HG02610 (cell line): ENCODE results near the gene PPP6R3.
A peak's percentile ranks its signal among the peaks of the same experiment; 100 is the strongest.
"Not testable (repeated sequence)": the region's sequence is repeated elsewhere in the genome, so short reads cannot be mapped to it uniquely, and the experiment has no call there.

ENCODE experiments used
- ATAC-seq: cut with Tn5 transposase; IDR thresholded peaks from one replicate; pipeline ENCODE4 v1.9.1; 2021; ENCODE audit warnings: mild to moderate bottlenecking, moderate library complexity; ENCODE audit not compliant: unreplicated experiment

The PPP6R3 gene

DNA sequence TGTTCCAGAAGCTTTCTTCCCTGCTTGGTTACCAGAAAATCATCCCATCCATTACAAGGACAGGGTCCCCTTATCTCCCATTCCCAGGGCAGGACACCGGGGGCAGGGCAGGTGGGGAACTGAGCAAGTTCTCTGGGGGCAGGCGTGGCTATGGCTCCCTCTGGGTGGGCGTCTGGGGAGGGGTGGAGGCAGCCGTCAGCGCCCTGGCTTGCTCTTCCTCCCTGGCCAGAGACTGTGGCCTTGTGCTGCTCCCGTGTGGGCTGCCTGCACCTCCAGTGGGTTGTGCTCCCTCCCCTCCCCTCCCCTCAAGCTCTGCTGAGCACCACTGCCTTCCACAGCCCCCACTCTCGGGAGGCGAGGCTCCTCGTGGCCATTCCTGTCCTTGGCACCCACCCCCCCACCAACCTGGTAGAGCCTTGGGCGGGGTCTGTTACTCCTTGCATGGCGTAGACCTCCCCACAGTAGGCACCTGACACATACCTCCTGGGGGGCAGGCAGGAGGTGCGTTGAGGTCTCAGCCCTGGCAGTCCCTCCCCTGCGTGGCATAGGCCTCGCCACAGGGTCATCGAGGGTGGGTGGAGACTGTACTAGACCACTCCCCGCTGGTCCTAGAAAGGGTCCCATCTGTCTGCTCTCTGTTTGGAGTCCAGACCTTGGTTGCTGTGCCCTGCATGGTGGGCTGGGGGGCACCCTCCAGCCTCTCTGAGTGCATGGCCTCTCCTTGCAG, 24.2 kb upstream of the PPP6R3 start:
- no peak for ATAC-seq

DNA sequence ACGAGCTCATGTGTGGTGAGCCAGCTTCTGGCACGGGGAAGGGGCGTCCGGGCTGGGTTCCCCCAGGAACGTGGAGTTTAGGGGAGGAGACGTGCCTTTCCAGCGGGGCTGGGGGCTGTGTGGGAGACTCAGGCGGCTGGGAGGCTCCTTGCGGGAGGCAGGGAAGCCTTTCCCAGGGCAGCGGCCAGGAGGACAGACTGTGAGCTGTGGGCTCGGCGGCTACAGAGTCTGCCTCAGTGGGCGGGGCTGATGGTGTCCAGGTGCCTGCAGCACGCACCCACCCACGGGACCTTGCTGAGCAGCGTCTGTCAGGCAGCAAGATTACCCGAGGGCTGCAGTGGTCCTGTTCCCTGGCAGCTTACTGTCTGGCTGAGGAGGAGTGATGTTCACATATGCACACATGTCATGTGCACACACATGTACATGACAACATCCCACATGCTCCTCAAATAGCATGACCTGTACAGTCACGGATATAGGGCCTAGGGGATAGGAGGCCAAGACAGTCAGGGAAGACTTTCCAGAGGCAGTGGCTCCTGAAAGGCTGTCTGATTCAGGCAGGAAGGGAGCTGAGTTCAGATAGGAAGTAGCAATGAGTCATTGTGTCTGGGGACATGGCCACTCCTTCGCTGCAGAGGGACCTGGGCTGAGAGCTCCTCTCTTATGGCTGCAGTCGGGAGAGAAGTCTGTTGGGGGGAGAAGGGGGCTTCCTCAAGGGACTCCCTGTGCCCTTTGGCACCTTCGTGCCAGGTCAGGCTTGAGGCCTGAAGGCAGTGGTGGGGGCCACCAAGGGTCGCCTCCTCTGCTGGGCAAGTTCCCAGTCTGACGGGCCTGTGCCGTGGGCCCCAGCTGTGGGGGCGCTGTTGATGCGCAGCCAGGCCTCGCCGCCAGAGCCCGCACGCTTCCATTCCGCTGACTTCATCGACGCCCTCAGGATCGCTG, 23.3 kb upstream of the PPP6R3 start:
- ATAC-seq, result no peak

DNA sequence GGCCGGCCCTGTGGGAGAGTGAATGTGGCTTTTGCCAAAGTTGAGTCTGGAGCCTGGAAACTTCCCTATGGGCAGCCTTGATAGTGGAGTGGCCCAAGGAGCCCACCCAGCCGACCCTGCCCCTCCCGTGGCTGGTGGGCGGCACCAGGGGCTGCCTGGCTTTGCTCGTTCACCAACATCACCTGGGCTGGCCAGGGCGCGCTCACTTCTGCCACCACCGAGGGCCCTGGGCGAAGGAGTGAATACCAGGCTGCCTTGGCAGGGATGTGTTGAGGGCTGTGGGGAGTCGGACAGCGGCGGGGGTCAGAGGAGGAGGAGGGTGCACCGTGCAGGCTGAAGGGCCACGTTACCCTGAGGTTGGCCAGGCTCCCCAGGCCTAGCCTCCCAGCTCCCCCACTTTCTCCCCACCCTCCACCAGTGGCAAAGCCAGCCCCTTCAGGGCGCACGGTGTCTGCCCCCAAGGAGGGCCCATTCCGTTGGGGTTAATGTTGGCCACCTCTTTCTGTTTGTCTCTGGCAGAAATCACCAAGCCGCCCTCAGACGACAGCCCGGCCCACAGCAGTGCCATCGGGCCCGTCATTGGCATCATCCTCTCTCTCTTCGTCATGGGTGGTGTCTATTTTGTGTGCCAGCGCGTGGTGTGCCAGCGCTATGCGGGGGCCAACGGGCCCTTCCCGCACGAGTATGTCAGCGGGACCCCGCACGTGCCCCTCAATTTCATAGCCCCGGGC, 22.5 kb upstream of the PPP6R3 start:
- ATAC-seq, result no peak

DNA sequence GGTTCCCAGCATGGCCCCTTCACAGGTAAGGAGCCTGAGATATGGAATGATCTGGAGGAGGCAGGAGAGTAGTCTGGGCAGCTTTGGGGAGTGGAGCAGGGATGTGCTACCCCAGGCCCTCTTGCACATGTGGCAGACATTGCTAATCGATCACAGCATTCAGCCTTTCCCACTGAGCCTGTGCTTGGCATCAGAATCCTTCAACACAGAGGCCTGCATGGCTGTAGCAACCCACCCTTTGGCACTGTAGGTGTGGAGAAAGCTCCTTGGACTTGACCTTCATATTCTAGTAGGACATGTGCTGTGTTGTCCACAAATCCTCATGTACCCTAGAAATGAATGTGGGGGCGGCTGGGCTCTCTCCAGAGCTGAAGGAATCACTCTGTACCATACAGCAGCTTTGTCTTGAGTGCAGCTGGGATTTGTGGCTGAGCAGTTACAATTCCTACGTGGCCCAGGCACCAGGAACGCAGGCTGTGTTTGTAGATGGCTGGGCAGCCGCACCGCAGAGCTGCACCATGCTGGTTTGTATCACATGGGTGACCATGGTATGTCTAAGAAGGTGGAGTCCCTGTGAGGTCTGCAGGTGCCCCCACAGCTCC, 21.8 kb upstream of the PPP6R3 start:
- ATAC-seq, result no peak

DNA sequence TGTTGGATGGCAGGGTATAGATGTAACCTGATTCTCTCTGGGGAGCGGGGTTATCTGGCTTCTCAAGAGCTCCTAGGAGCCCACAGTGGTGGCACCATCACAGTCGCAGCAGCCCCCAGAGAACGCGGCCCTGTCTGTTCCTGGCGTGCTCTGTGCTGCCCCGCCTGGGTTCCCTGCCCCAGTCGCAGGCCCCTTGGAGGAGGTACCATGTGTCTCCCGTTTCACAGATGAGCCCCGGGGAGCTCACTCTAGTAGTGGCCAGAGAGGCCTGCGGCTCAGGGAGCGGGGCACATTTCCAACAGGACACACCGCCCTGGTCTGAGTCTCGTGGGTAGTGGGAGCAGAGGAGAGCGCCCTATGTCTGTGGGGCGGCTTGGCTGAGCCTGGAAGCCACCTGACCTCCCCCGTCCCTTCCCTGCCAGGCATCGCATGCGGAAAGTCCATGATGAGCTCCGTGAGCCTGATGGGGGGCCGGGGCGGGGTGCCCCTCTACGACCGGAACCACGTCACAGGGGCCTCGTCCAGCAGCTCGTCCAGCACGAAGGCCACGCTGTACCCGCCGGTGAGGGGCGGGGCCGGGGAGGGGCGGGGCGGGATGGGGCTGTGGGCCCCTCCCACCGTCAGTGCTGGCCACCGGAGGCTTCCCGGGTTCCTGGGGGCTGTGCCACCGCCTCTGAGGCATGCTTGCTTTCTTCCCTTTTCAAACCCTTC, 21.0 kb upstream of the PPP6R3 start:
- no peak for ATAC-seq

DNA sequence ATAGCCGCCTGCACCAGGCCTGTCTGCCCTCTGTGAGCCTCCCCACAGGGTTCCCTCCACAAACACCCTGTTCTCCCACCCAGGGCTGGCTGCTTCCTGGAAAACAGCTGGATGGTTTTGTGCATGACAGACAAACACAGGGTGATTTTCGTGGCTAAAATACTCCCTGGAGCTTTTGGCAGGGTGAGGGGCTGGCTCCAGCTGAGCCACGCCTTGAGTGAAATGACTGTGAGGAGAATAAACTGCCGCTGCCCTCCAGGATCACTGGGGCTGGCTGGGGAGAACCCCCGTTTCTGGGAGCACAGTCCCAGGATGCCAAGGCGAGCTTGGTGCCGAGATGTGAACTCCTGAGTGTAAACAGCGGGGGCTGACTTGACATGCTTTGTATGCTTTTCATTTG, 20.3 kb upstream of the PPP6R3 start:
- ATAC-seq, result no peak

DNA sequence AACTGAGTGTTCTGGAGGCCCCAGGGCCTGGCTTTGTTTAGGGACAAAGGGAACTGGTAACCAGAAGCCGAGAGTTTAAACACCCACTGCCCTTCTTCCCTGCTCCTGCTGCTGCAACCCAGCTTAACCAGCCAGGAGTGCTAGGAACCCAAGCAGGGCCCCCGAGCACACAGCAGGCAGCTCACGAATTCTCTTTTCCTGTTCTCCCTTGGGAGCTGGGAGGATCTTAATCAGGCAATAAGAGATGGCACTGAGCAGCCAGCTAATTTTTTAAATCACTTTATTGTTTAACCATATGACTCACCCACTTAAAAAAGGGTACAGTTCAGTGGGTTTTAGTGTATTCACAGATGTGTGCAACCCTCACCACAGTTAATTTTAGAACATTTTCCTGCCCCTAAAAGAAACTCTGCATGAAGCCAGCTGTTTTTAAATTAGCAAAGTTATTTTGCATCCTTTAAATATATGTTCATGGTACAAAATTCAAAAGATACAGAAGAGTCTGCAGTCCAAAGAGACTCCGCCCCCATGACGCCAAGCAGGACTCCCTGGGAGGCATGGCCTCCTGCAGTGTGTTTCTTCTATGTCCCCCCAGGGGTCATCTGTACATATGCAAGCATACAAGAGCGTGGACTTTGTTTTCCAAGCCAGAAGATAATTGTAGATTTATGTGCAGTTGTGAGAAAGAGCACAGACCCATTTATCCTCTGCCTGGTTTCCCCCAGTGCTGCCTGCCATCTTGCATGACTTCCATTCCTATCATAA, 18.9 kb upstream of the PPP6R3 start:
- ATAC-seq, result no peak

DNA sequence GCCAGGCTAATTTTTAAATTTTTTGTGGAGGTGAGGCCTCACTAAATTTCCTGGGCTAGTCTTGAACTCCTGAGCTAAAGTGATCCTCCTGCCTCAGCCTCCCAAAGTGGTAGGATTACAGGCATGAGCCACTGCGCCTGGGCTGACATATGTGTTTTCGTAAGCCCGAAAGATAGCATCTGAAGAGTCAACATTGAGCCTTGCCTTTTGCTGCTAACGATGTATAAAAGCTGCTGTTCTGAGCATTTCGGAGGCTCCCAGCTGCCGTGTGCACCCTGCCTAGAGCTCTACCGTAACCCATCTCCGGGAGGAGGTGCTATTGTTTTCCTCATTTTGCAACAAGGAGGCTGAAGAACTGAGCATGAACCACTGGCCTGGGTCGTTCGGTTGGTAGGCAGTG, 18.1 kb upstream of the PPP6R3 start:
- ATAC-seq, result no peak

GRCh38 chr11:68444566-68444965, 16.0 kb upstream of the PPP6R3 start:
- no peak for ATAC-seq

- ATAC-seq, result no peak
Observed at GRCh38 chr11:68445531-68446035, 15.0 kb upstream of the PPP6R3 start.

- no peak for ATAC-seq
Observed at GRCh38 chr11:68446046-68446725, 14.4 kb upstream of the PPP6R3 start.

DNA sequence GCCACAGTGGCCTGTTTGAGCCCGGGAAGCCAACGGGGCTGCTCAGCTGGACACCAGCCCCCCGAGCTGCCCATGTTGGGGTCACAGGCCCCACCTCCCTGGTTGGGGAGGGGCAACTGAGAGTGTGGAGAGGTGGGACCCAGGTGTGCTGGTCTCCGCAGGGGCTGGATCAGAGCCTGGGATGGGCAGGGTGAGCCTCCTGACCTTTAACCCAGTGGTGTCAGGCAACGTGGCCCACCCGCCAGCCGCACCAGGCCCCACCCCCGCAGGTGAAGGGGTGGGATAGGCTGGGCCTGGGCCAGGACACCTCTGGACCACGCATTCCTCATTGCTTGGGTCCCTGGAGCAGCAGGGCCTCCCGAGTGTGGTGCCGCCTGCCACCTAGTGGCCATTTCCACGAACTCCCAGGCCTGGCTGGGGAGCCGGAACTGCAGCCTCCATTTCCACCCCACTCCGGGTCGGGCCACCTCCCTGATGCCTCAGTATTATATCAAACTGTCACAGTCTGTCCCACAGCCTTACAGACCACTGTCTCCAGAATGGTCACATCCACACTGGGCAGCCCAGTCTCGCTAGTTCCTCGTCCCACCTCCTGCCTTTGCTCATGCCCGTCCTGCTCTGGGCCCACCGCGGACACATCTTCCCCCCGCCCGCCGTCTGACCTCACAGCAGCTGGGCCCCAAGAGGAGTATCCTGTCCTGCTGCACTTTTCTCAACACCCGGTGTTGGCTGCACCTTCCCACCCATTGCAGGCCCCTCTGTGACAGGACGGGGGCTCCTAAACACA, 13.3 kb upstream of the PPP6R3 start:
- ATAC-seq, result peak; percentile 60

GRCh38 chr11:68447914-68448313, 12.6 kb upstream of the PPP6R3 start:
- ATAC-seq, result not testable (repeated sequence)

- no peak for ATAC-seq
Observed at GRCh38 chr11:68448604-68449011, 11.9 kb upstream of the PPP6R3 start.

DNA sequence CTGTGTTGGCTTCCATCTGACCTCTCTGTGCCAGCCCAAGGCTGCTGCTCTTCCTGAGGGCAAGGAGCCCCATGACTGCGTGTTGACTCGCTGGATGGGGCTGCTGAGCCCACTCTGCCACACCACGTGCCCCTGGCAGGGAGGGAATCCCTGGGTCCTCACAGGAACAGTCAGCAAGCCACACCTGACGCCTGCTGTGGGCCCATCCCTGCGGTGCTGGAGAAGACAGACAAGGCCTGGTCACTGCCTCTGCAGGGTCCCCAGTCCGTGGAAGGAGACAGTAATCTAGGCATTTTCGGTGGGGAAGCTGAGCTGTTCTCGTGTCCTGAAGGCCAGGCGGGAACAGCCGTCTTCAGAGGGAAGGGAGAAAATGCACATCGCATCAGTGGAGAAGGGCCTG, 10.6 kb upstream of the PPP6R3 start:
- no peak for ATAC-seq

- no peak for ATAC-seq
Observed at GRCh38 chr11:68450711-68451110, 9.8 kb upstream of the PPP6R3 start.

GRCh38 chr11:68454767-68455166, 5.8 kb upstream of the PPP6R3 start:
- no peak for ATAC-seq

- ATAC-seq, result no peak
Observed at GRCh38 chr11:68455485-68455884, 5.1 kb upstream of the PPP6R3 start.
